Stimulated activated CD4-positive, alpha-beta T cell treated with anti-CD3 and anti-CD28 coated beads, TNF-alpha, amount 100 ng/mL, for 24 hours (primary cell): ENCODE data around the gene TFPT.

Experiments used
- DNase-seq, 3 experiments: peaks; one replicate each; pipeline ENCODE4 v3.0.0-alpha.2; 2020; ENCODE audit warnings: low read depth in 3 of 3

Gene TFPT

DNA sequence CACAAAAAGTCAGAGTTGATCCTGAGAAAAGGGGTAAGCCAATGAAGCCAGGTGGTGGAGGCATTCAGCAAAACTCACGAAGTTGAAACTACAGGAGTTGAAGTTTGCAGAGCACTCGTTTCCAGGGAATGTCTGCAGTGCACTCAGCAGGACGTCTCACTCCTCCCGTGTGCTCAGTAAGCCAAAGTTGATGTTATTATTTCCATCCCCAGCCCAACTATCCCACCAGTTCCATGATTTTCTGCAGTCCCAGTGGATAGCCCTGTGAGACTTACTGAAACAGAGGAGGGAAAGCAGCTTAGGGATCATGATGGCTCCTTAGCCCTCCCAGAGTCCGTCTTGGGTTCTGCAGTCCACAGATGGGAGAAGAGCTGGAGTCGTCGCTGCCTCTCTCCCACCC, 34.4 kb downstream of the TFPT start, which contains the start of gene TARM1:
Gene TARM1, minus strand, starts transcription at position 334 of the 400 bp plus-strand sequence. Its CDS starts 25 bp downstream, at position 309.
- DNase-seq = no peak

DNA sequence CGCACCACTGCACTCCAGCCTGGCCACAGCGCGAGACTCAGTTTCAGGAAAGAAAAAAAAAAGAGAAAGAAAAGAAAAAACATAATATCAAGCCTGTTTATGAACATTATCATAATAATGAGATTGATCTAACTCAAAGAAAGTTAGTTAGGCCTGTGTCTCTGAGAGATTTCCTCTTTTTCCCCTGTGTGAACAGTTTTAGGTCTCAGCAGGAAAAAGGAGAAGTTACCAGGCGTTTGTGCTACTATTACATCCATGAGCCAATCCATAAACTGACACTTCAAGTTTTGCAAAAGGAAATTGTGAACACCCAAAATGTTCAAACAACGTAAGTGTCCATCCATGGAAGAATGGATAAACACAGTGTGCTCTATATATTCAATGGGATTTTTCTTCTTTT, 38.1 kb downstream of the TFPT start:
- no peak for DNase-seq

DNA sequence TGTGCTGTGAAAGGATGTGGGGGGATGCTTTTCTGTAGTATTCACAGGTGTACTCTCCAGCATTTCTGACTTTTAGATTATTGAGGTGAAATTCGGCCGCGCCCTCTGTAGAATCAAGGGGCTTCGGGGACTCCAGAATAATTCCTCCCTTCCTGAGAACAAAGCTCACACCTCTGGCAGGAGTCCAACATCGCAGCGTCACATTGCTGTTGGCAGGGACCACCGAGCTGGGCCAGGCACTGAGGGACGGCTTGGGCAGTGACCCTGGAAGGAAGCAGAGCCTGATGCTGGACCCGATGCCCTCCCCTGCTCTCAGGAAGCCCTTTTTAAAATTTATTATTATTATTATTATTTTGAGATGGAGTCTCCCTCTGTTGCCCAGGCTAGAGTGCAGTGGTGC, 40.6 kb downstream of the TFPT start:
- no peak for DNase-seq

DNA sequence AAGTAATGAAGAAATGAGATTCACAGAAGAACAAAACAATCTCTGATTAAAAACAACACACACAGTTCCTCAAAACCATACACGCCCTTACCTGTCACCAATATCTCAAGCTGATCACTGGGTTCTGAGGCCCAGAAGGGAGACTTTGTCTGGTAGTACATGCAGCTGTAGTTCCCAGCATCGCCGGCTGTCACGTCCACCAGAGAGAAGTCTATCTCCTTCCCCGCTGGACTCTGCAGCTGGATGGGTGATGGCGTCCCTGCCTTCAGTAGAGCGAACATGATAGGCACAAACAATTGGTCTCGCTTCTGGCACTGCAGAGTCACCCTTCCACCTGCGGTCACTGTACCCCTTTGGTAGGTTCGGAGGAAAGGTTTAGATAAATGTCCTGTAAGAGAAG, 41.6 kb downstream of the TFPT start:
- DNase-seq = no peak

DNA sequence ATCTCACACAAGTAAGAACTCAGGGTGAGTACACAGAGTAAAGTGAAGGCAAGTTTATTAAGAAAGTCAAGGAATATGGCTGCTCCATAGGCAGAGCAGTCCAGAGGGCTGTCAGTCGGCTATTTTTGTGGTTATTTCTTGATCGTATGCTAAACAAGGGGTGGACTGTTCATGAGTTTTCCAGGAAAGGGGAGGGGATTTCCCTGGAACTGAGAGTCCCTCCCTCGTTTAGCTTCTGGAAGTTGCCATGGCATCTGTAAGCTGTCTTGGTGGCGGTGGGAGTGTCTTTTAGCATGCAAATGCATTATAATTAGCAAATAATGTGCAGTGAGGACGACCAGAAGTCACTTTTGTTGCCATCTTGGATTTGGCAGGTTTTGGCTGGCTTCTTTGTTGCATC, 46.0 kb downstream of the TFPT start:
- no peak for DNase-seq

DNA sequence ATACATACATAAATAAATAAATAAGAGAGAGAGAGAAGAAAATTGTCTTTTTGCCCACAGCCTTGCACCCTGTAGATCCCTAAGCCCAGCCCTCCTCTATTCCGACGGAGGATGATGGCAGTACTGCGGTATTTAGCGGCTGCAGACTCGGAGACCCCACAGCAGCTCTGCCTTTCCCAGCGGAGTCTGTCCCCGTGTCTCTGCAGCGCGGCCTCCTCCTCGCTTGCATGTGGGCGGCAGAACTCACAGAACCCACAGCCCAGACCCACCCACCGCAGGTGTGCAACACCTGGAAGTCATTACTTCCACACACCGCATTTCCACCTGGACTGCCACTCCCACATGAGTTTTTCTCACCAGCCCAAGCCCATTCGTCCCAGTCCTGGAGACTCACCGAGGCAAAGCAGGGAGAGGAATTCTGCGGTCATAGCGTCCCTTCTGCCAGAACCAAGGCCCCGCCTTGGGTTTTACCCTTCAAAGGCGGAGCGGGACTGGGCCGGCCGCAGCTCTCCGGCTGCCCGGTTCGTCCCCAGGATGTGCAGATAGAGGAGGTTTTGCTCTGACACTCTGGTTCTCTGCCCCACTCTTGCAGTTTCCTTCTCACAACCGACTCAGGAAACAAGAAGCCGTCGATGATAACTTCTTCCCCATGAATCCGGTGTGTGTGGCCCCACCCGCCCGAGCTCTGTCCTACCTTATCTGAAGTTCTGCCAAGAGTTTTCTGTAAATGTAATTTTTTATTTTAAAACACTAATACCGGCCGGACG, 51.9 kb downstream of the TFPT start, which contains the start of gene VSTM1:
Gene VSTM1, minus strand, starts transcription at position 548 of the 767 bp plus-strand sequence. Its CDS starts 120 bp downstream, at position 428.
- DNase-seq = no peak

DNA sequence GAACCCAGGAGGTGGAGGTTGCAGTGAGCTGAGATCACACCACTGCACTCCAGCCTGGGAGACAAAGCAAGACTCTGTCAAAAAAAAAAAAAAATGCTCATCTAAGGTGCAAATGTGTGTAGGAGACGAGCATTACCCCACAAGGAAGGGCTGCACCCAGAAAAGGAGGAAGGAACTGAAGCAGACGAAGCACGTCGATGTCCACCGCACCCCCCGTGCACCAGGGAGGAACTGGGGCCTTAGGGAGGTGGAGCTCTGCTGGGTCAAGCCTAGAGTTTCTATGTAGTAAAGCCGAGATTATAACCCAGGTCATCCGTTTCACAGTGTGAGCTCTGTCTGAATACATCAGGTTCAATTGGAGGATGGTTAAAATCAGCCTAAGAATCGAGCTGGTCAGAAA, 52.8 kb downstream of the TFPT start:
- no peak for DNase-seq
